Measurements from ENCODE around the gene BLOC1S1. TPM values are rescaled to one million over a fixed set of nuclear protein-coding genes. Genes with fewer than 3 reads are reported as not detected.

BLOC1S1 gene
- total RNA-seq, 1 donor from 2014 or later, result 71.2 TPM

- Mint-ChIP-seq H3K4me1 (ENCODE audit: low read depth, unreplicated experiment) (no peaks in the 10 kb centered on the region), H3K4me3 (ENCODE audit: unreplicated experiment) (no peak overlapping the region), H3K27ac (ENCODE audit: unreplicated experiment) (no peak overlapping the region), H3K9me3 (ENCODE audit: unreplicated experiment) (peaks cover 2% of the 10 kb centered on the region), H3K36me3 (ENCODE audit: unreplicated experiment) (no peaks in the 10 kb centered on the region), H3K27me3 (ENCODE audit: unreplicated experiment) (no peaks in the 10 kb centered on the region)
- TF ChIP-seq, protein P1, sequence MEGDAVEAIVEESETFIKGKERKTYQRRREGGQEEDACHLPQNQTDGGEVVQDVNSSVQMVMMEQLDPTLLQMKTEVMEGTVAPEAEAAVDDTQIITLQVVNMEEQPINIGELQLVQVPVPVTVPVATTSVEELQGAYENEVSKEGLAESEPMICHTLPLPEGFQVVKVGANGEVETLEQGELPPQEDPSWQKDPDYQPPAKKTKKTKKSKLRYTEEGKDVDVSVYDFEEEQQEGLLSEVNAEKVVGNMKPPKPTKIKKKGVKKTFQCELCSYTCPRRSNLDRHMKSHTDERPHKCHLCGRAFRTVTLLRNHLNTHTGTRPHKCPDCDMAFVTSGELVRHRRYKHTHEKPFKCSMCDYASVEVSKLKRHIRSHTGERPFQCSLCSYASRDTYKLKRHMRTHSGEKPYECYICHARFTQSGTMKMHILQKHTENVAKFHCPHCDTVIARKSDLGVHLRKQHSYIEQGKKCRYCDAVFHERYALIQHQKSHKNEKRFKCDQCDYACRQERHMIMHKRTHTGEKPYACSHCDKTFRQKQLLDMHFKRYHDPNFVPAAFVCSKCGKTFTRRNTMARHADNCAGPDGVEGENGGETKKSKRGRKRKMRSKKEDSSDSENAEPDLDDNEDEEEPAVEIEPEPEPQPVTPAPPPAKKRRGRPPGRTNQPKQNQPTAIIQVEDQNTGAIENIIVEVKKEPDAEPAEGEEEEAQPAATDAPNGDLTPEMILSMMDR (IDR thresholded peaks at IDR 0.05; ENCODE audit: partially characterized antibody, unreplicated experiment), result no peak
- DNase-seq, result no peak
Measured at GRCh38 chr12:55675666-55676065, 40.2 kb upstream of the BLOC1S1 start.

DNA sequence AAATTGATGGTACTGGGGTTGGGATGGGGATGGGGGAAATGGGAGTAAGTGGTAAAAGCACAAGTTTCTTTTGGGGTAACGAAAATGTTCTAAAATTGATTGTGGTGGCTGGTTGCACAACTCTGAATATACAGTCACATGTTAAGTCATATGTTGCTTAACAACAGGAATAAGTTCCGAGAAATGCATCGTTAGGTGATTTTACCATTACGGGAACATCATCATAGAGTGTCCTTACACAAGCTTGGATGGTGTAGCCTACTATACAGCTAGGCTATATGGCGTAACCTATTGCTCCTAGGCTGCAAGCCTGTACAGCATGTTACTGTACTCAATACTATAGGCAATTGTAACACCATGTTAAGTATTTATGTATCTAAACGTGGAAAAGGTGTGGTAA lies 39.1 kb upstream of the BLOC1S1 start:
- no peak for DNase-seq
- Mint-ChIP-seq H3K9me3 (ENCODE audit: unreplicated experiment) (peaks cover 2% of the 10 kb centered on the region), H3K27me3 (ENCODE audit: unreplicated experiment) (no peaks in the 10 kb centered on the region), H3K4me3 (ENCODE audit: unreplicated experiment) (no peak overlapping the region), H3K4me1 (ENCODE audit: low read depth, unreplicated experiment) (no peaks in the 10 kb centered on the region), H3K27ac (ENCODE audit: unreplicated experiment) (no peak overlapping the region), H3K36me3 (ENCODE audit: unreplicated experiment) (no peaks in the 10 kb centered on the region)
- TF ChIP-seq, protein P1 (IDR thresholded peaks at IDR 0.05; ENCODE audit: partially characterized antibody, unreplicated experiment), result no peak

- Mint-ChIP-seq H3K4me1 (ENCODE audit: low read depth, unreplicated experiment) (no peaks in the 10 kb centered on the region), H3K4me3 (ENCODE audit: unreplicated experiment) (no peak overlapping the region), H3K36me3 (ENCODE audit: unreplicated experiment) (no peaks in the 10 kb centered on the region), H3K9me3 (ENCODE audit: unreplicated experiment) (peaks cover 2% of the 10 kb centered on the region), H3K27me3 (ENCODE audit: unreplicated experiment) (no peaks in the 10 kb centered on the region), H3K27ac (ENCODE audit: unreplicated experiment) (no peak overlapping the region)
- TF ChIP-seq, protein P1 (IDR thresholded peaks at IDR 0.05; ENCODE audit: partially characterized antibody, unreplicated experiment), result no peak
- no peak for DNase-seq
Measured at GRCh38 chr12:55679691-55680090, 36.2 kb upstream of the BLOC1S1 start.

DNA sequence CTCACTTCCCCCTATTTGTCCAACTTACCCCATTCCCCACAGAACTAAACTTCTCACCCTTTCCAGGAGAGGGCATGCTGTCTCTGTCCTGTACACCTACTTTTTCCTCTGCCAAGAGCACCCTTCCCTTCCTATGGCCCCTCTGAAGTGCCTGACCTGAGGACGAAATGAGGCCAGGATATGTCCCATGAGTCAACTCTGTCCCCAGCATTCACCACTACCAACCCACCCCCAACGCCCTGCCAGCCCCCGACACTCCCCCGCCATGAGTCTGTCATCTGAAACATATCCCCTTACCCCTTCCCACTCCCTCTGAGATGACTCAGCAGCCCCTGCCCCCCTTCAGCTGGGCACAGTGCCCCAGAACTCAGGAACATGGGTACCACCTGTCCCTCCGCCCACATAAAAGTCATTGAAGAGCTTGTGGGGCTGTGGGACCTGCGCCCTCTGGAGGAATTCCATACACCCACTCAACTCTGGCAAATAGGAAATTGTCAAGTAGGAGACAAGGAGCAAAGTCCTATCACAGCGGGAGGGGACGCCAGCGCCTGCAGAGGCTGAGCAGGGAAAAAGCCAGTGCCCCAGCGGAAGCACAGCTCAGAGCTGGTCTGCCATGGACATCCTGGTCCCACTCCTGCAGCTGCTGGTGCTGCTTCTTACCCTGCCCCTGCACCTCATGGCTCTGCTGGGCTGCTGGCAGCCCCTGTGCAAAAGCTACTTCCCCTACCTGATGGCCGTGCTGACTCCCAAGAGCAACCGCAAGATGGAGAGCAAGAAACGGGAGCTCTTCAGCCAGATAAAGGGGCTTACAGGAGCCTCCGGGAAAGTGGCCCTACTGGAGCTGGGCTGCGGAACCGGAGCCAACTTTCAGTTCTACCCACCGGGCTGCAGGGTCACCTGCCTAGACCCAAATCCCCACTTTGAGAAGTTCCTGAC lies 34.4 kb upstream of the BLOC1S1 start:
- peaks cover 2% of the 10 kb centered on the region for H3K9me3 Mint-ChIP-seq (ENCODE audit: unreplicated experiment)
- peaks cover 6% of the 10 kb centered on the region for H3K27me3 Mint-ChIP-seq (ENCODE audit: unreplicated experiment)
- TF ChIP-seq, protein P1 (IDR thresholded peaks at IDR 0.05; ENCODE audit: partially characterized antibody, unreplicated experiment), result no peak
- no peak overlapping the region for H3K27ac Mint-ChIP-seq (ENCODE audit: unreplicated experiment)
- DNase-seq, result no peak
- no peak overlapping the region for H3K4me3 Mint-ChIP-seq (ENCODE audit: unreplicated experiment)
- H3K36me3 Mint-ChIP-seq (ENCODE audit: unreplicated experiment), result peaks cover 6% of the 10 kb centered on the region
- no peaks in the 10 kb centered on the region for H3K4me1 Mint-ChIP-seq (ENCODE audit: low read depth, unreplicated experiment)
